Activated CD4-positive, alpha-beta T cell treated with anti-CD3 and anti-CD28 coated beads for 24 hours (primary cell): ENCODE data around the gene SMPD4.
A peak's percentile ranks its signal among the peaks of the same experiment; 100 is the strongest.
"Not testable (repeated sequence)": the region's sequence is repeated elsewhere in the genome, so short reads cannot be mapped to it uniquely, and the experiment has no call there.

ENCODE experiments used
- DNase-seq, 2 donors: peaks; one replicate each; pipeline ENCODE4 v3.0.0-alpha.2; 2020; ENCODE audit warnings: low read depth in 2 of 2

SMPD4 gene, protein sequence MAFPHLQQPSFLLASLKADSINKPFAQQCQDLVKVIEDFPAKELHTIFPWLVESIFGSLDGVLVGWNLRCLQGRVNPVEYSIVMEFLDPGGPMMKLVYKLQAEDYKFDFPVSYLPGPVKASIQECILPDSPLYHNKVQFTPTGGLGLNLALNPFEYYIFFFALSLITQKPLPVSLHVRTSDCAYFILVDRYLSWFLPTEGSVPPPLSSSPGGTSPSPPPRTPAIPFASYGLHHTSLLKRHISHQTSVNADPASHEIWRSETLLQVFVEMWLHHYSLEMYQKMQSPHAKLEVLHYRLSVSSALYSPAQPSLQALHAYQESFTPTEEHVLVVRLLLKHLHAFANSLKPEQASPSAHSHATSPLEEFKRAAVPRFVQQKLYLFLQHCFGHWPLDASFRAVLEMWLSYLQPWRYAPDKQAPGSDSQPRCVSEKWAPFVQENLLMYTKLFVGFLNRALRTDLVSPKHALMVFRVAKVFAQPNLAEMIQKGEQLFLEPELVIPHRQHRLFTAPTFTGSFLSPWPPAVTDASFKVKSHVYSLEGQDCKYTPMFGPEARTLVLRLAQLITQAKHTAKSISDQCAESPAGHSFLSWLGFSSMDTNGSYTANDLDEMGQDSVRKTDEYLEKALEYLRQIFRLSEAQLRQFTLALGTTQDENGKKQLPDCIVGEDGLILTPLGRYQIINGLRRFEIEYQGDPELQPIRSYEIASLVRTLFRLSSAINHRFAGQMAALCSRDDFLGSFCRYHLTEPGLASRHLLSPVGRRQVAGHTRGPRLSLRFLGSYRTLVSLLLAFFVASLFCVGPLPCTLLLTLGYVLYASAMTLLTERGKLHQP

DNA sequence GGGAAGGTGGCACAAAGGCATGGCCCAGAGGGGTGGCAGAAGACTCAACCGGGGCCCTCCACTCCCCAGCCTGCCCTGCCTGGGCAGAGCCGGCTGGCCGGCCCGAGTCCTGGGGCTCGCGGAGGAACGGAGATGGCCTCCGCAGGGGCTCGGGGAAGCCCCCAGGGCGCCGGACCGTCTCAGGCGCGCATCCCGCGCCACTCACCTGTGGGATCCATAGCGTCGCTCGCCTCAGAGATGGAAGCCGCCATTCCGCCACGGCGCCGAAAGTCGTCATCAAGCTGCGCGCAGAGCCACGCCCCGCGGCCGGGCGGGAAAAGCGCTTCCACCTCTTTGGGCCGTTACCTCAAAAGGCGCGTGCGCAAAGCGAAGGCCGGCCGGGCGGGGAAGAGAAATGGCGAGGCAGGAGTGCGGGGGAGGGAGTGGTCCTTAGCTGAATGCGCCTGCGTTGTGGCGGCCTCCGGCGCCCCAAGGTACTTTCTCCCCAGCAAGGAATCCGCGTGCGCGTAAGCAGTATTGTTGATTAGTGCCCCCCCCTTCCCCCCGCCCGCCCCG lies at the start of gene SMPD4:
TSS of gene SMPD4 (minus strand) at position 278 of the 555 bp plus-strand sequence. CDS start 5,010 bp downstream, outside the sequence.
- DNase-seq, result peak; percentile 91 to 98

DNA sequence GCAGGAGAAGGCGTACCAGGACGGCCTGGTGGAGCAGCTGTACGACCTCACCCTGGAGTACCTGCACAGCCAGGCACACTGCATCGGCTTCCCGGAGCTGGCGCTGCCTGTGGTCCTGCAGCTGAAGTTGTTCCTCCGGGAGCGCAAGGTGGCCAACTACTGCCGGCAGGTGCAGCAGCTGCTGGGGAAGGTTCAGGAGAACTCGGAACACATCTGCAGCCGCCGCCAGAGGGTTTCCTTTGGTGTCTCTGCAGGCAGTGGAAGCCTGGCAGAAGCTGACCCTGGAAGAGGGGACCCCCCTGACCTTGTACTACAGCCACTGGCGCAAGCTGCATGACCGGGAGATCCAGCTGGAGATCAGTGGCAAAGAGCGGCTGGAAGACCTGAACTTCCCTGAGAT lies 49.5 kb upstream of the SMPD4 start:
- not testable (repeated sequence) for DNase-seq

DNA sequence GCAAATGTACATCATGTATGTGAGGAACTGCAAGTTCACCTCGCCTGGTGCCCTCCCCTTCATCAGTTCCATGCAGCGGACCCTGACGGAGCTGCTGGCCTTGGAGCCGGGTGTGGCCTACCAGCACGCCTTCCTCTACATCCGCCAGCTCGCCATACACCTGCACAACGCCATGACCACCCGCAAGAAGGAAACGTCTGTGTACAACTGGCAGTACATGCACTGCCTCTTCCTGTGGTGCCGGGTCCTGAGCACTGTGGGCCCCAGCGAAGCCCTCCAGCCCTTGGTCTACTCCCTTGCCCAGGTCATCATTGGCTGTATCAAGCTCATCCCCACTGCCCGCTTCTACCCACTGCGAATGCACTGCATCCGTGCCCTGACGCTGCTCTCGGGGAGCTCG lies 49.0 kb upstream of the SMPD4 start:
- not testable (repeated sequence) for DNase-seq

DNA sequence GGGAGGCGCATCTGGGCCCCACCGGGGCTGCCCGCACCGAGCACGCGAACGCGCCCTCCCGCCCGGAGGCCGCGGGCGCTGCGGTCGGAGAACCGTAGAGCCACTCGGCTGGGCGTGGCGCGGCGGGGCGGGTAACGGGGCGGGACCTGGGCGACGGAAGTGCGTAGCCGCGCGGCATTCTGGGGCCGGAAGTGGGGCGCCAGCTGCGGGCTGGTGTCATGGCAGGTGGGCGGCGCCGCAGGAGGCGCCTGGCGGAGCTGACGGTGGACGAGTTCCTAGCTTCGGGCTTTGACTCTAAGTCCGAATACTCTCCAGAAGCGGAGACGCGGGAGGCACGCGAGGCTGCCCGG lies 47.7 kb upstream of the SMPD4 start:
- peak; percentile 9 to 10 for DNase-seq

DNA sequence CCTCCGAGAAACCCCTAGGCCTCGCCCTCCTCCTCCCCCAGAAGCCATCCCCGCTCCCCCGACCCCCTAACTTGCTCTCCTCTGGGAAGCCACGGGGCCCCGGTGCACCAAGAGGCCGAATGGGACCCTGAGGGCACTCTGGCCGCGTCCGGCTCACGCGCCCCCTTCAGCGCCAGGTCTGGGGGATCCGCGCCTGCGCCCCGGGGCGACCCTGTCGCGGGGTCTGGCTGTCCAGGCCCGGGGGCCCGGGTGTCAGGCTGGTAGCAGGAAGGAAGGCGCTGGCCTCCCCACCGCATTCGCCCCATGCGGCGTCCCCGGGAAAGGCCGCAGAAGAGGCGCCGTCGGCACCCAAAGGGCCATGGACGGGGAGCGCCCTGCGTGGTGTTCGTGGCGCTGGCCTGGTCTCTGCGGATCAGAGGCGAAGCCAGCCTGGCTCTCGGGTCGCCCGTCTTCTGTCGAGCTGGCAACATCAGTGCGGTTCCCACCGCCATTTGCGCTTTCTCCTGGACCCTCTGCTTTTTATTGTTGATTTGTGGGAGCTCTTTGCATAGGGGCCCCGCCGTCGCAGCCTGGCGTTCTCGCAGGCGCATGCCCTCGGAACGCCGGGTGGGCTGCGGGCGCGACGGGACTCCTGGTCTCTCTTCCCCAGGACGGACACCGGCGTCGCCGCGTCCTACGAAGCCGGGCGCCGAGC lies 47.2 kb upstream of the SMPD4 start:
- DNase-seq, result not testable (repeated sequence)

DNA sequence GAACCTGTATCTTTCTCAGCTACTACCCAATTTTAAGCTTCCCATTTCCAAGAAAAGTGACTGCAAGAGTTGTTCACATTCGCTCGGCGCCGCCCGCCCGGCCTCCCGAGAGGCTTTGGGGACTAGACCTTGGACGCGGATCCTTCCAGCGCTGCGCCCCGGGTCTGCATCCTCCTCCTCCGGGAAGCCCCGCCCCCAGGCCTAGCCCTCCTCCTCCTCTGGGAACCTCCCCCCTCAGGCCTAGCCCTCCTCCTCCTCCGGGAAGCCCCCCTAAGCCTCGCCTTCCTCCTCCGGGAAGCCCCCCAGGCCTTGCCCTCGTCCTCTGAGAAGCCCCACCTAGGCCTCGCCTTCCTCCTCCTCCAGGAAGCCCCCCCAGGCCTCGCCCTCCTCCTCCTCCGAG lies 46.6 kb upstream of the SMPD4 start:
- not testable (repeated sequence) for DNase-seq

DNA sequence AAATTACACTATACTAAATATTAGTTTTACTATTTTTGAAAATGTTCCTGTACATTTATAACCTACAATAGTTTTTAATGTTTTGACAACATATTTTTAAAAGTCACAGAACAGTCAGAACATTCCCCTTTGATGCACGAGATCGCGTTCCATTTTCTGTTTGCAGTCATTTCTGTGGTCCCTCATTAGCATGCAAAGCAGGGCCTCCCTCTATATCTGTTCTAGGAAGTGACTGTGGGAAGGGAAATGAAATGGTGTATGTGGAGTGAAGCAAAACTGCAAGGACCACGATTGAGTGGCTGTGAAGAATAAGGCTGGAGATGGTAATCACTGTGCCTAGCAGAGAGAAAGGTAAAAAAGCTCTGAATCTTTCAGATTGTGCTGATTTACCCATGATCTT lies 41.1 kb upstream of the SMPD4 start:
- DNase-seq, result not testable (repeated sequence)

DNA sequence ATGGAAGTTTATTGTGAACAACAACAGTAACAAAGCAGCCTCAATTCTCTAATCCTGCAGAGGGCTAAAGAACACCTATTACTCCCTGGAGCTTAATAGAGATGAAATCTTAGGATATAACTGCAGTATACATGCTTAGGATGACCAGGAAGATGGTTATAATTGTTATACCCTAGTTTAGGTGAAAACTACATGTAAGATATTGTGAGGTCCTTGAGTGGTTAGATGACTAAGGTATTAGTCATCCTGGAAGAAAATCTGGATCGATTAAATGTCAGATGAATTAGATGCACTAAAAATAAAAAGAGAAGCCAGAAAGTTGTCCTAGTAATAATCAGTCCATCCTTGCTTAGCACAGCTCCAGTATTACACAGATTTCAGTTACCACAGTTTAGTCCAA lies 39.1 kb upstream of the SMPD4 start:
- DNase-seq, result not testable (repeated sequence)

DNA sequence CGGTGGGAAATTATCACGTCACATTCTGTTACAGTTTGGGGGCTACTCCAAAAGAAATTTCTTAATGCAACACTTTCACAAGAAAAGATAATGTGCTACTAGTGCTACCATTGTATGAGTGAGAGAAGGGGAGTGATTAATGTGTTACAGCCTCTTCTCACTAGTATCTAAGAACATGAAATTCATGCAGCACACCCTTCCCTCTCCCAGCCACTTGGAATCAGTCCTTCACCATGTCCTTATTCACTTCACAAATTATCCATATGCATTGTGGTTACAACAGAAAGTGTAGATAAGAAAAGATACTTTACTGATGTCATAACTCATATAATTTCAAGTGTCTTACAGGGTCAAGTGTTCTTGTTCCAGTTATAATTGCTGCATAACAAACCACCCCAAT lies 37.7 kb upstream of the SMPD4 start:
- DNase-seq, result not testable (repeated sequence)

DNA sequence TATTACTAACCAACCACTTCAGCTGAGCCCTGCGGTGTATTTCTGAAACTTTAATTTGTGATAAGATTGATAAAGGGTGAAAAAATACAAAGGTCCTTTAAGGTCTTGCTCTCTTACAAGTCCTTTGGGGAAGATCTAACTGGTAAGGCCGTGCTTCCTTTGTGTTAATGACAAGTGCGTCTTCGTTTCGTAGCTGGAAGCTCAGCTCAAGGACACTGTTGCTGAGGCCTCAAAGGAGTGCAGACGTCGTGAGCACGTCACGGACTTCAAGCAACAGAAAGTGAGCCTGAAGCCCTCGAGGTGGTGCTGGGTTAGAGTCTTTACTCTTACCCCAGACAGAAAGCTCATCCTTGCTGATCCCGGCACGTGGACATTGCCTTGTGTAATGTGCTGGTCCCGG lies 25.6 kb upstream of the SMPD4 start:
- DNase-seq, result not testable (repeated sequence)

DNA sequence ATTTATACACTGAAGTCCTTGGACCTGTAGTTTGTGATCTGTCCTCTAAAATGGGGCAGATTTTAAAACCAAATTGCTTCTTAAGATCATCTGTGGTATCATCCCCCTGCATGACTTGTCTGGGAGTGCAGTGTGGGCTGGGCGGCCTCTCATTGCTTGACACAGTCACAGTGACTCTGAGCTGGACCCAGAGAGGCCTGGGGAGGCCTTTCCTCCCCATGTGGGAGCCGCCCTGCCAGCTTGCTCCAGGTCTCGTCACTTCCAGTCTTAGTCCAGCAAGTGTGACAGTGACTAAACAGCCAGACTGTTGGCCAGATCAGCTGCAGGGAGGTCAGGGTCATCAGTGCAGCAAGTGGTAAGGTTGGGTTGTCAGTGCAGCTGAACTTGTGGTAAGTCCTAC lies 21.7 kb upstream of the SMPD4 start:
- DNase-seq, result not testable (repeated sequence)

DNA sequence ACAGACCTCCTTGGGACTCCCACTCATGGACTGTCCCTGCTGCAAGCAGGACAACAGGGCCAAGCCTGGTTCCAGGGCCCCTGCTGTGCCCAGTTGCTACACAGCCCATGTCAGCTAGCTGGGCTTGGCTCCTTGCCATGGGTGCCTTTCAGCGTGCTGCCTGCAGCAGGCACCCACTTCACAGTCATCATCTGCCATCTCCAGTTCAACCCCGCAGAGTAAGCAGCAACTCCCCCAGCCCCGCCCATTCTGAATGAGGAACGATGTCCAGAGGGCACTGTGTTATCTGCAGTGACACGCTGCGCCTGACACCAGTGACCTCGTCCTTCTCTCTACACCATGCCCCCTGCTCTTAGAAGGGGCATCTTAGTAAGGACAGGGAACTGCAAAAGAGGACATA lies 21.1 kb upstream of the SMPD4 start:
- not testable (repeated sequence) for DNase-seq

DNA sequence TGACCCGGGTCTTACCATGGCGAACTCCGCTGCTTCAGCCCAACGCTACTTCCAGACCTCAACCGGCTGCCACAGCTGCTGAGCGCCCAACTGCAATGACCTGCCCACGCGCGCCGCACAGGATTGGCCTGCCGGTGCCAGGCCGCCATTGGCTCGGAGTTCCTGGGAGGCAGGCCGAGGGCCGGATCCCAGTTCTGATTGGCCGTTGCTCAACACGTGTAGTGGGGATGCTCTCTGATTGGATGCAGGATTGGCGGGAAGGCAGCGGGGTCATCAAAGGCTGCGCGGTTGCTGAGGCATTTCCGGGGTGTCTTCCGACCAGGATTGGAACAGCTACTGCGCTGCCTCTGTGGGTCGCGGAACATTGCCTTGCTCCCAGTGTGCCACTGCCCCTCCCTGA lies 16.9 kb upstream of the SMPD4 start, which contains the start of gene TUBA3E:
TSS of gene TUBA3E (minus strand) at position 97 of the 400 bp plus-strand sequence. CDS start at position 18, 79 bp downstream.
- no peak for DNase-seq

DNA sequence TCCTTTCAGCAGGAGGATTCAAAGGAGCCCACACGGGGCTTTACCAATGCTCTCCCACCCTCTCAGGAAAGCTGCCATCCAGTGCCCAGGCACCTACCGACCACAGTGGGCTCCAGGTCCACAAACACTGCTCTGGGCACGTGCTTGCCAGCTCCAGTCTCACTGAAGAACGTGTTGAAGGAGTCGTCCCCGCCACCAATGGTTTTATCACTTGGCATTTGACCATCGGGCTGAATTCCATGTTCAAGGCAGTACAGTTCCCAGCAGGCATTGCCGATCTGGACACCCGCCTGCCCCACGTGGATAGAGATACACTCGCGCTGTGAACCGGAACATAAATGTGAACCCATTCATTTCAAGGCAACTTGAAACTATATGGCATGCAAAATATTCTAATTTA lies 14.7 kb upstream of the SMPD4 start:
- DNase-seq, result not testable (repeated sequence)

DNA sequence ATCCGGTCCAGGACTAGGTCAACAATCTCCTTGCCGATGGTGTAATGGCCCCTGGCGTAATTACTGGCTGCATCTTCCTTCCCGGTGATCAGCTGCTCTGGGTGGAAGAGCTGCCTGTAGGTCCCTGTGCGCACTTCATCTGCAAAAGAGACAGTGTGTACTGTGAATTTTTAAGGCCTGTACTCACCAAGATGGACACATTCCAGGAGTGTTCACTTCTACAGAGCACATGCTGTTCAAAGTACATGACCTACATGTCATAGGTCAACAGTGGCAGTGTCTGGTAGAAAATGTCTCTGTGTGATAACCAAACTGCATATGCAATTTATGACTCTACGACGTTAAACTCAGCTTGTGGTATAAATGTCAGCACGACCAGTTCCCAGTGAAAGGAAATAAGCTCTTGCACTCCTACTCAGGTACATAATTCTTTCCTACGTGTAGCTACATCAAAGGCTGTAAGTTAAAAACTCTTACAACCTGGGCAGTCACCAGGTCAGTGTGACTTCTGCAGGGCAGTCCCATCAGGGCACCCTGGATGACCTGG lies 13.8 kb upstream of the SMPD4 start:
- DNase-seq, result not testable (repeated sequence)

DNA sequence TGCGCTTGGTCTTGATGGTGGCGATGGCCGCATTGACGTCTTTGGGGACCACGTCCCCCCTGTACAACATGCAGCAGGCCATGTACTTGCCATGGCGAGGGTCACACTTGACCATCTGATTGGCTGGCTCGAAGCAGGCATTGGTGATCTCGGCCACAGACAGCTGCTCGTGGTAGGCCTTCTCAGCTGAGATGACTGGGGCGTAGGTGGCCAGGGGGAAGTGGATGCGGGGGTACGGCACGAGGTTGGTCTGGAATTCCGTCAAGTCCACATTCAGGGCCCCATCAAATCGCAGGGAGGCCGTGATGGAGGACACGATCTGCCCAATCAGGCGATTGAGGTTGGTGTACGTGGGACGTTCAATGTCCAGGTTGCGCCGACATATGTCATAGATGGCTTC lies 12.4 kb upstream of the SMPD4 start:
- DNase-seq, result not testable (repeated sequence)

DNA sequence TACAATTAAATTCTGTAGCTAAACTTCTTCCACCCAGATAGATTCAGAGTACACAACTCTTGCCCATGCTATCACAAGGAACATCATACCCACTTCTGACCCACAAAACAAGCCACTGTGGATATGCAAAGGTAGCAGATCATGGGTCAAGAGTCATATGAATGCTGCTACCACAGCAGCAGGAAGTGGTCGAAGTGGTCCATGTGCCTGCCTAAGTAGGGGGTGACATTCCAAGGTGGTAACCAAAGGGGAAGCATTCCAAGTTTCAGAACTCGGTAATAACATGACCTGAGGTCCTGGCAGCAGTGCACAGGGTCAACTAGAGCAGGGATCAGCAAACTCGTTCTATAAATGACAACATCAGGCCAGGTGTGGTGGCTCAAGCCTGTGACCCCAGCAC lies 11.0 kb upstream of the SMPD4 start:
- DNase-seq, result not testable (repeated sequence)

DNA sequence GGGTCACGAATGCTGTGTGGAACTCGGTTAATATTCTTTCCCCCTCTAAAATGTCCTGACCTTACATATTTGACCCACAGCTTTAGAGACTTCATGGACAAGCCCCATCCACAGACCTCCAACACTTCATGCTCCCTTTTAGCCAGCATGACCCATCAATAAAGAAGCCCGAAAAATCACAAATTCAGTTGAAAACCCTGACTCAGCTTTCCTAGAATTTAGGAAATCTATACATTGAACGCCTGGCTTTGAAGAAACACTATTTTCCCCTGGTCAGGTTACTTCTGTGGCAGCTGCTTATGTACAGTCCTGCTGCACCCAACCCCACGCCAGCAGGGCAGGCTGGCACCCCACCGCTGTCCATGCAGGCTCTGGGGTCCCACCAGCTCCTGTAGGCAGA lies 9.9 kb upstream of the SMPD4 start:
- DNase-seq, result not testable (repeated sequence)

DNA sequence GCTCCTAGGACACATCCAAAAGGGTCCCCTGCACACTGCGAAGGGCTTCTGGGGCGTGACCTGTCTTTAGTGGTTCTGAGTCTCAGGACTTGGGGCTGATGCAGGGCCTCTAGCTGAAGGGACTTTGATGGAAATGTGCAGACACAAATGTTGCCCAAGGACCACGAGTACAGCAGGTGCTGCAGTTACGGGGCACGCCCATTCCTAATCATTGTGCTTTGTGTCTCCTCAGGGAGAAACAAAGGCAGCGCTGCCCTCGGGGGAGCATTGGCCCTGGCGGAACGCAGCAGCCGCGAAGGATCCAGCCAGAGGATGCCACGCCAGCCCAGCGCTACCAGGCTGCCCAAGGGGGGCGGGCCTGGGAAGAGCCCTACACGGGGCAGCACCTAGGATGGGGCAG lies 8.8 kb upstream of the SMPD4 start:
- no peak for DNase-seq

DNA sequence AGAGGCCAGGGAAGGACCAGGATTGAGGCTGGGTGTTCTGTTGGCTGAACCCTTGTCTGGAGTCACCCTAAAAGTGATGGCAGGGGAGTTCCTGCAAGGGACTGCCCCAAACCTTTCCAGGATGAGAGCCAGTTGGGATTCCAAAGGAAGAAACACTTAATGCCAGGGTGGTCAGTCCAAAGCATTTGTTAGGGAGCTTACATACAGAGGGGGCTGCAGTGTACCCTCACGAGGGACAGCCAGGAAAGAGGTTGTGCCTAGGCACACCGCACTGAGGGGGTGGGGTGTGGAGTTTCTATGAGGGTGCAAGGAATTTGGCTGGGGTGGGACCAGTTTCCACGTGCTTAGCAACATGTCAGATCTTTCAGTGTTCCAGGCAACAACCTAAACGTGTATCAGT lies 7.6 kb upstream of the SMPD4 start:
- DNase-seq, result not testable (repeated sequence)
